HG03060 (cell line): ENCODE data around the gene ANAPC2.

ENCODE experiments used
- ATAC-seq: cut with Tn5 transposase; IDR thresholded peaks from one replicate; pipeline ENCODE4 v1.9.1; 2021; ENCODE audit warnings: low read depth, moderate number of reproducible peaks; ENCODE audit not compliant: unreplicated experiment

Gene ANAPC2

DNA sequence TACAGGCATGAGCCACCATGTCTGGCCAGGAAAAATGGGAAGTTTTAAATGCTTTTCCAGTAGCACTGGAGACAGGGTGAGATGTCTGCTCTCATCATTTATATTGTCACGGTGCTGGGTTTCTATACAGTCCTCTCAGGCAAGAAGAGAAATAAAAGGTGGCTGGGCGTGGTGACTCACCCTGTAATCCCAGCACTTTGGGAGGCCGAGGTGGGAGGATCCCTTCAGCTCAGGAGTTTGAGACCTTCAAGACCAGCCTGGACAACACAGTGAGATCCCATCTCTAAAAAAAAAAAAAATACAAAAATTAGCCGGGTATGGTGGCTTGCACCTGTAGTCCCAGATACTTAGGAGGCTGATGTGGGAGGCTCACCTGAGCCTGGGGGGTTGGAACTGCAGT lies 54.2 kb downstream of the ANAPC2 start:
- ATAC-seq: no peak

GRCh38 chr9:137130176-137130755 lies 58.1 kb downstream of the ANAPC2 start:
- ATAC-seq: no peak

DNA sequence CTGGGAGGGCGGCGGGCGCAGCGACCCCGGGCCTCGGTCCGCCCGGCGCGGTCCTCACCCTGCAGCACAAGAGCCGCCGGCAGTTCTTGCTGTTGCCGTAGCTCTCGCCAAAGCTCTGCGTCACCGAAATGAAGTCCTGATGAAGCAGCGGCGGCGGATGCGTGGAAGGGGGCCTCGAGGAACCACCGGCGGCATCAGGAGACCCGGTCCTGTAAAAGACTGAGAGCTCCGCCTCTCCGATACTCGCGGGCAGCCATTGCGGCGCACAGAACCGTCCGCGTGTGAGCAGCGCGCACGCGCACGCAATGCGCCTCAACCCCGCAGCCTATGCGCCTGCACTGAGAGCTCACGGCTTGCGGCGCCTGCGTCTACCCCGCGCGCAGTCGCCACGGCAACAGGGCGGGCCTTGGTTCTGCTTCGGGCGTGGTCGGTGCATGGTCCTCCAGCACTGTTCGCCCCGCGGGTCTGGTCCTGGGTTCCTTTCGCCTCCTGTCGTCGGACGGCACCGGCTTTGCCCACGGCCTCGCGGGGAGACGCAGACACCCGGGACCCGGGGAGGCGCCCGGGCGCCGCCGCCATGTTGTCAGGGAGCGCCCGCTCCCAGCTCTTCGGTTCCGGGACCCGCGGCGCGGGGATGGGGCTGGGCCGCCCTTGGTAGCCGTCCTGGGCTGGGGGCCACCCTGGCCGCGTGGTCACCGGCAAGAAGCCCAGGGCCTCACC lies 58.7 kb downstream of the ANAPC2 start:
- no peak for ATAC-seq

- no peak for ATAC-seq
Measured at GRCh38 chr9:137128862-137129455, 59.4 kb downstream of the ANAPC2 start.

GRCh38 chr9:137128158-137128861 lies 60.0 kb downstream of the ANAPC2 start:
- ATAC-seq: no peak

GRCh38 chr9:137127301-137128157 lies 60.8 kb downstream of the ANAPC2 start:
- no peak for ATAC-seq

GRCh38 chr9:137126786-137127185 lies 61.6 kb downstream of the ANAPC2 start:
- no peak for ATAC-seq
